Measurements from ENCODE around the gene TMPRSS6.

TMPRSS6 gene

GRCh38 chr22:37112084-37112728 lies 2.7 kb upstream of the TMPRSS6 start:
- DNase-seq = no peak

- DNase-seq = no peak
Measured at GRCh38 chr22:37111156-37111717, 1.7 kb upstream of the TMPRSS6 start.

GRCh38 chr22:37107816-37108621 lies 1.5 kb downstream of the TMPRSS6 start:
- DNase-seq = no peak

GRCh38 chr22:37105990-37106389 lies 3.5 kb downstream of the TMPRSS6 start:
- no peak for DNase-seq

GRCh38 chr22:37105154-37105553 lies 4.4 kb downstream of the TMPRSS6 start:
- DNase-seq = no peak

- no peak for DNase-seq
Measured at GRCh38 chr22:37103656-37104452, 5.7 kb downstream of the TMPRSS6 start.

- no peak for DNase-seq
Measured at GRCh38 chr22:37103151-37103550, 6.4 kb downstream of the TMPRSS6 start.

- DNase-seq = no peak
Measured at GRCh38 chr22:37101311-37102066, 8.0 kb downstream of the TMPRSS6 start.

- DNase-seq = no peak
Measured at GRCh38 chr22:37100589-37101127, 8.9 kb downstream of the TMPRSS6 start.

- DNase-seq = no peak
Measured at GRCh38 chr22:37098976-37099591, 10.4 kb downstream of the TMPRSS6 start.

- no peak for DNase-seq
Measured at GRCh38 chr22:37097346-37097745, 12.2 kb downstream of the TMPRSS6 start.

GRCh38 chr22:37095113-37095512 lies 14.4 kb downstream of the TMPRSS6 start:
- DNase-seq = no peak

- DNase-seq = no peak
Measured at GRCh38 chr22:37094239-37094638, 15.3 kb downstream of the TMPRSS6 start.

- no peak for DNase-seq
Measured at GRCh38 chr22:37092997-37093396, 16.5 kb downstream of the TMPRSS6 start.

- no peak for DNase-seq
Measured at GRCh38 chr22:37091994-37092393, 17.5 kb downstream of the TMPRSS6 start.

- DNase-seq = no peak
Measured at GRCh38 chr22:37090920-37091695, 18.4 kb downstream of the TMPRSS6 start.

- DNase-seq = no peak
Measured at GRCh38 chr22:37089434-37089833, 20.1 kb downstream of the TMPRSS6 start.

GRCh38 chr22:37088750-37089408 lies 20.6 kb downstream of the TMPRSS6 start:
- no peak for DNase-seq

GRCh38 chr22:37088108-37088605 lies 21.4 kb downstream of the TMPRSS6 start:
- DNase-seq = no peak

GRCh38 chr22:37086184-37086583 lies 23.3 kb downstream of the TMPRSS6 start:
- DNase-seq = no peak

Data from amniotic stem cell (primary cell).